HCT116 (cell line): ENCODE data around the gene ZNF839. TPM values are rescaled to one million over a fixed set of nuclear protein-coding genes. Genes with fewer than 3 reads are reported as not detected.

Experiments used
- ATAC-seq: fragments of 200-7000 bp; cut with Tn5 transposase; 2 replicates; pipeline ENCODE4 v1.9.1; 2020; ENCODE audit warnings: mild to moderate bottlenecking, moderate library complexity
- BruUV-seq: library from RNA; stranded (reverse); fragments of 400-500 nt; replicated peaks from 2 replicates; lab custom pipeline; 2021; lab: Mats Ljungman, UMichigan
- CTCF ChIA-PET: fragments of 300-600 bp; sonication (Branson Sonifier 250); formaldehyde crosslinking; loops from one replicate; lab custom pipeline; 2021; ENCODE audit warnings: antibody characterized with exemption; lab: Charles Lee
- POLR2A ChIA-PET: fragments of 300-600, 350-600 bp; sonication (Branson Sonifier 250); formaldehyde crosslinking; loops from one replicate; lab custom pipeline; 2021; ENCODE audit warnings: antibody characterized with exemption; lab: Charles Lee
- RAD21 ChIA-PET, 2 experiments: fragments of 300-600 bp; sonication (Branson Sonifier 250); formaldehyde crosslinking; loops; one replicate each; lab custom pipeline; 2023; ENCODE audit warnings: low total read pairs in 2 of 2; ENCODE audit not compliant: uncharacterized antibody in 2 of 2, unreplicated experiment in 2 of 2, low non-redundant PET in 1 of 2; lab: Charles Lee
- DNase-seq: peaks from one replicate; pipeline ENCODE4 v3.0.0-alpha.2; 2010; ENCODE audit warnings: low read depth, low spot score
- H2AFZ ChIP-seq: fragments of 200-600 bp; shearing (Covaris generic), sonication (generic); 2 replicates; pipeline ENCODE4 v1.6.1; 2017; ENCODE audit warnings: low read depth, mixed run types, mixed read lengths, antibody characterized with exemption, low read length; ENCODE audit not compliant: poor library complexity, severe bottlenecking
- H3K27ac ChIP-seq: 2 replicates; pipeline ENCODE4 v1.5.1; 2012; ENCODE audit warnings: low read depth, low read length
- H3K27me3 ChIP-seq: fragments of 200-600 bp; sonication (generic); 2 replicates; pipeline ENCODE4 v1.6.1; 2016; ENCODE audit warnings: mixed run types, low read length, mixed read lengths; ENCODE audit not compliant: insufficient read depth
- H3K36me3 ChIP-seq, 2 experiments: fragments of 200-500 bp in 1 of 2; fragments of 200-600 bp in 1 of 2; sonication (Bioruptor generic) in 1 of 2; sonication (generic) in 1 of 2; 2 replicates each; pipeline versions ENCODE4 v1.5.1 to v1.6.1; 2014 to 2016; ENCODE audit warnings: low read length in 2 of 2, inconsistent platforms in 1 of 2, mixed read lengths in 1 of 2, mixed run types in 1 of 2; ENCODE audit not compliant: insufficient read depth in 2 of 2, control insufficient read depth in 1 of 2
- H3K4me1 ChIP-seq, 2 experiments: fragments of 200-600 bp in 1 of 2; sonication (generic) in 1 of 2; 2 replicates each; pipeline versions ENCODE4 v1.5.1 to v1.6.1; 2012 to 2017; ENCODE audit warnings: low read length in 2 of 2, inconsistent platforms in 1 of 2, mild to moderate bottlenecking in 1 of 2, mixed read lengths in 1 of 2, mixed run types in 1 of 2, moderate library complexity in 1 of 2; ENCODE audit not compliant: insufficient read depth in 2 of 2, control insufficient read depth in 1 of 2
- H3K4me2 ChIP-seq: fragments of 200-600 bp; sonication (generic); 2 replicates; pipeline ENCODE4 v1.6.1; 2017; ENCODE audit warnings: mixed run types, low read length, mixed read lengths
- H3K4me3 ChIP-seq, 2 experiments: fragments of 200-600 bp in 1 of 2; sonication (generic) in 1 of 2; replicated peaks in 1 of 2; 2 replicates each; pipeline ENCODE4 v1.5.1; 2011 to 2016; ENCODE audit warnings: low read length in 2 of 2, control low read depth in 1 of 2, low read depth in 1 of 2, mild to moderate bottlenecking in 1 of 2, mixed read lengths in 1 of 2, mixed run types in 1 of 2
- H3K79me2 ChIP-seq: fragments of 200-600 bp; sonication (generic); 2 replicates; pipeline ENCODE4 v1.6.1; 2017; ENCODE audit warnings: mild to moderate bottlenecking, mixed run types, low read length, moderate library complexity, mixed read lengths; ENCODE audit not compliant: insufficient read depth
- H3K9ac ChIP-seq: fragments of 200-600 bp; sonication (generic); 2 replicates; pipeline ENCODE4 v1.6.1; 2016; ENCODE audit warnings: low read length, mixed read lengths
- H3K9me2 ChIP-seq: fragments of 200-600 bp; sonication (generic), shearing (Covaris generic); 2 replicates; pipeline ENCODE4 v1.6.1; 2017; ENCODE audit warnings: mixed run types, mild to moderate bottlenecking, moderate library complexity; ENCODE audit not compliant: insufficient read depth
- H3K9me3 ChIP-seq, 2 experiments: fragments of 200-500 bp in 1 of 2; fragments of 200-600 bp in 1 of 2; sonication (Bioruptor generic) in 1 of 2; sonication (generic) in 1 of 2; 2 replicates each; pipeline ENCODE4 v1.6.1; 2014 to 2017; ENCODE audit warnings: low read length in 2 of 2, mixed read lengths in 2 of 2, inconsistent platforms in 1 of 2, low read depth in 1 of 2, mild to moderate bottlenecking in 1 of 2, mixed run types in 1 of 2, moderate library complexity in 1 of 2; ENCODE audit not compliant: control insufficient read depth in 1 of 2, insufficient read depth in 1 of 2
- H4K20me1 ChIP-seq: fragments of 200-600 bp; sonication (generic), shearing (Covaris generic); 2 replicates; pipeline ENCODE4 v1.6.1; 2017; ENCODE audit warnings: mixed run types, mild to moderate bottlenecking, moderate library complexity; ENCODE audit not compliant: insufficient read depth
- CBX3 ChIP-seq: IDR thresholded peaks from 2 replicates; pipeline ENCODE4 v1.6.1; 2012; ENCODE audit warnings: low read depth
- CEBPB ChIP-seq: IDR thresholded peaks from 2 replicates; pipeline ENCODE4 v1.6.1; 2012; ENCODE audit warnings: low read depth
- EZH2 ChIP-seq: fragments of 200-600 bp; sonication (generic); IDR thresholded peaks from 2 replicates; pipeline ENCODE4 v1.6.1; 2017; ENCODE audit warnings: antibody characterized with exemption, mixed run types
- EZH2phosphoT487 ChIP-seq: fragments of 200-600 bp; IDR thresholded peaks from 2 replicates; pipeline ENCODE4 v1.6.1; 2018; ENCODE audit warnings: antibody characterized with exemption, borderline replicate concordance
- MAX ChIP-seq: IDR thresholded peaks from 2 replicates; pipeline ENCODE4 v1.6.1; 2012
- POLR2AphosphoS5 ChIP-seq: IDR thresholded peaks from 2 replicates; pipeline ENCODE4 v1.6.1; 2011; ENCODE audit warnings: mild to moderate bottlenecking, low read depth, low read length, moderate library complexity
- YY1 ChIP-seq: IDR thresholded peaks from 2 replicates; pipeline ENCODE4 v1.6.1; 2011; ENCODE audit warnings: low read length, low read depth, moderate library complexity, mild to moderate bottlenecking; ENCODE audit not compliant: insufficient replicate concordance; ENCODE audit errors: extremely low read depth
- ZFX ChIP-seq: fragments of 450-650 bp; IDR thresholded peaks from 2 replicates; pipeline ENCODE4 v1.6.1; 2017
- intact Hi-C: fragments of 100-400 bp; cut with micrococcal nuclease; formaldehyde crosslinking; loops from 2 replicates; pipeline ENCODE4 v1.10.0; 2022
- total RNA-seq: library from RNA; stranded (reverse); gene quantifications from one replicate; pipeline ENCODE4 v1.2.1, GENCODE V29; 2021; ENCODE audit not compliant: unreplicated experiment
- TF ChIP-seq, protein P1 (sequence below): IDR thresholded peaks from 2 replicates; pipeline ENCODE4 v1.6.1; 2012

The ZNF839 gene
- total RNA-seq, 1 experiment from 2014 or later, result 17.7 TPM

DNA sequence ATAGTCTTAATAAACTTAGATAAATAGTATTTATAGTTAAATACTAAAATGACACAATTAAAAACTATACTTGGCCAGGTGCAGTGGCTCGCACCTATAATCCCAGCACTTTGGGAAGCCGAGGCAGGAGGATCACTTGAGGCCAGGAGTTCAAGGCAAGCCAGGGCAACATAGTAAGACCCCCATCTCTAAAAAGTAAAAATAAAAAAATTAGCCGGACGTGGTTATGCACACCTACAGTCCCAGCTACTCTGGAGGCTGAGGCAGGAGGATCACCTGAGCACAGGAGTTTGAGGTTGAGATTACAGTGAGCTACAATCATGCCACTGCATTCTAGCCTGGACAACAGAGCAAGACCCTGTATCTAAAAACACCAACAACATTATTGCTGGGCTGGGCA lies 27.1 kb downstream of the ZNF839 start:
- ChIA-PET CTCF (no interaction called here), RAD21 (no interaction called here), POLR2A (no interaction called here)
- ATAC-seq (no peak), DNase-seq (no peak)
- no TSS peak for BruUV-seq
- H3K27me3 ChIP-seq, result no peaks in the 10 kb centered on the region
- H3K4me2 ChIP-seq, result no peak overlapping the region
- intact Hi-C loops, result no loop called here
- no peak overlapping the region for H3K4me3 ChIP-seq
- no peak overlapping the region for H2AFZ ChIP-seq
- no peaks in the 10 kb centered on the region for H3K9me3 ChIP-seq
- H3K9me2 ChIP-seq, result no peaks in the 10 kb centered on the region
- no peaks in the 10 kb centered on the region for H3K79me2 ChIP-seq
- H3K36me3 ChIP-seq, result peaks cover 7 to 17% of the 10 kb centered on the region in 2 experiments; a peak in 2 of 4 replicates
- TF ChIP-seq, protein P1, sequence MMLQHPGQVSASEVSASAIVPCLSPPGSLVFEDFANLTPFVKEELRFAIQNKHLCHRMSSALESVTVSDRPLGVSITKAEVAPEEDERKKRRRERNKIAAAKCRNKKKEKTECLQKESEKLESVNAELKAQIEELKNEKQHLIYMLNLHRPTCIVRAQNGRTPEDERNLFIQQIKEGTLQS, result no peak
- TF ChIP-seq CBX3 (no peak), EZH2phosphoT487 (no peak), EZH2 (no peak), MAX (no peak), ZFX (no peak), CEBPB (no peak), POLR2AphosphoS5 (no peak), YY1 (no peak)
- no peaks in the 10 kb centered on the region for H4K20me1 ChIP-seq
- H3K4me1 ChIP-seq, result no peaks in the 10 kb centered on the region
- H3K9ac ChIP-seq, result no peak overlapping the region
- no peak overlapping the region for H3K27ac ChIP-seq

DNA sequence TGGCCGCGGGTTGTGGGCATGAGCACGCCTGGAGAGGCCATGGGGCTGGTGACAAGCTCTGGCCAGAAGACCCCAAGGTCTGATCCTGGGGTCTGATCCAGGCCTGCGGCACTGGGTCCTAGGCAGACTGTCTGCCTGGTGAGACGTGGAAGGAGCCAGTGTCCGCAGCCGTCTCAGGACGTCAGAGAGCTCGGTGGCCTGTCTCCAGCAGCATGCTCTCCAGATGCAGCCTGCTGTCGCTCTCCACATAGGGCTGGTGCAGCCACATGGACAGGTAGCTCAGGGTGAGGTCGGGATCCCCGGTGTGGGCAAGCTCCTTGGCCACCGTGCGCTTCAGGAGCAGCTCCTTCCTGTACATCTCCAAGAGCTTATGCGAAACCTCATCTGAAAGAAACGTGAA lies 28.8 kb downstream of the ZNF839 start:
- H3K4me1 ChIP-seq, result no peaks in the 10 kb centered on the region
- H3K27ac ChIP-seq, result no peak overlapping the region
- POLR2A ChIA-PET, result no interaction called here
- H3K9me2 ChIP-seq, result no peaks in the 10 kb centered on the region
- no peak overlapping the region for H2AFZ ChIP-seq
- no peak for DNase-seq
- H4K20me1 ChIP-seq, result no peaks in the 10 kb centered on the region
- no peak overlapping the region for H3K4me3 ChIP-seq
- CTCF ChIA-PET, result no interaction called here
- ATAC-seq, result no peak
- peaks cover 7 to 21% of the 10 kb centered on the region in 2 experiments; a peak in 2 of 4 replicates for H3K36me3 ChIP-seq
- no peaks in the 10 kb centered on the region for H3K9me3 ChIP-seq
- no peak overlapping the region for H3K9ac ChIP-seq
- TF ChIP-seq EZH2phosphoT487, result no peak
- BruUV-seq, result no TSS peak
- RAD21 ChIA-PET, result no interaction called here
- intact Hi-C loops, result no loop called here
- H3K4me2 ChIP-seq, result no peak overlapping the region
- H3K79me2 ChIP-seq, result no peaks in the 10 kb centered on the region
- no peaks in the 10 kb centered on the region for H3K27me3 ChIP-seq
